Mesothelial cell of epicardium (in vitro differentiated cells): Measurements from ENCODE around the gene PGS1. TPM values are rescaled to one million over a fixed set of nuclear protein-coding genes. Genes with fewer than 3 reads are reported as not detected.

ENCODE experiments used
- DNase-seq, 2 experiments: peaks; one replicate each; pipeline ENCODE4 v3.0.0; 2021; ENCODE audit warnings: low spot score in 2 of 2; ENCODE audit not compliant: unreplicated experiment in 2 of 2
- H3K27ac Mint-ChIP-seq: 2 replicates; pipeline ENCODE4 v1.8.0; 2021; ENCODE audit warnings: mixed read lengths
- H3K27me3 Mint-ChIP-seq: 2 replicates; pipeline ENCODE4 v1.8.0; 2021; ENCODE audit warnings: low read depth, mixed read lengths
- H3K36me3 Mint-ChIP-seq: 2 replicates; pipeline ENCODE4 v1.8.0; 2021; ENCODE audit warnings: mixed read lengths
- H3K4me1 Mint-ChIP-seq: 2 replicates; pipeline ENCODE4 v1.8.0; 2021; ENCODE audit warnings: mixed read lengths
- H3K4me3 Mint-ChIP-seq: 2 replicates; pipeline ENCODE4 v1.8.0; 2021; ENCODE audit warnings: mild to moderate bottlenecking, moderate library complexity, mixed read lengths
- H3K9me3 Mint-ChIP-seq: 2 replicates; pipeline ENCODE4 v1.8.0; 2021; ENCODE audit warnings: mixed read lengths
- total RNA-seq: library from RNA; stranded (reverse); gene quantifications from 3 replicates; pipeline ENCODE4 v1.2.1, GENCODE V29; 2021
- TF ChIP-seq, protein P1 (sequence below): fragments of 200-600 bp; sonication (generic); IDR thresholded peaks from one replicate; pipeline ENCODE4 v1.5.0; 2021; ENCODE audit warnings: antibody characterized with exemption; ENCODE audit not compliant: unreplicated experiment

PGS1 gene
- total RNA-seq, 1 donor from 2014 or later: 62.3 TPM

DNA sequence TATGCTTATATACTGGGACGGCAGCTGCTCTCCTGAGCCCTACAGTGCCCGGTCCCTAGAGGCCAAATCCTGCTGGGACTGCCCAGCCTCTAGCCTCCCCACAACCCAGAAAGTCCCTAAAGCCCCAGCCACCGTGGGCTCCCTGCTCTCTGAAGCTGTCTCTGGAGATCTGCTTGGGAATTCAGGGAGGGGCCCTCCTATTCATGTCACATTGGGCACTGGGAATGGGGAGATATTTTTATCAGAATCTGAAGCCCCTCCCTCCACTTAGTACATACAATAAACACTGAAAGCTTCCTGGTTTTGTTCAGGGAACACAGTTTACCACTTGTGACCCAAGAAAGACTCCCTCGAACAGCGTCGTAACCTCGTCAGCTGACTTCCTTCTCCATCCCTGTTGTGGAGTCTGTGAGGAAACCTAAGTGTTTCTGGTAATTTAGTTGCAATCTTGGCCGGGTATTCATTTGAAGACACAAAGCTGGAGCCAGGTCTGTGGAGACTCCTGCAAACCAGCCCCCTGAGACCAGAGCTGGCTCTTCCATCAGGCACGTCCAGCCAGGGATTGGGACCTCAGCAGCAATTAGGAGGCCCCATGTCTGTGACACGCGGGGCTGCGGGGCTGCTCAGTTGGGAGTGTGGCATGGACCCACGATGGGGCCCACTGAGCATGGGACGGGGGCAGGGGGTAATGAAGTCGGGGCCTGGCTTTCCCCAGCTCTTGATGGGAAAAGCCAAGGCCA is 38.5 kb downstream of the PGS1 start:
- Mint-ChIP-seq H3K4me3 (no peak overlapping the region), H3K4me1 (peaks cover 17% of the 10 kb centered on the region)

DNA sequence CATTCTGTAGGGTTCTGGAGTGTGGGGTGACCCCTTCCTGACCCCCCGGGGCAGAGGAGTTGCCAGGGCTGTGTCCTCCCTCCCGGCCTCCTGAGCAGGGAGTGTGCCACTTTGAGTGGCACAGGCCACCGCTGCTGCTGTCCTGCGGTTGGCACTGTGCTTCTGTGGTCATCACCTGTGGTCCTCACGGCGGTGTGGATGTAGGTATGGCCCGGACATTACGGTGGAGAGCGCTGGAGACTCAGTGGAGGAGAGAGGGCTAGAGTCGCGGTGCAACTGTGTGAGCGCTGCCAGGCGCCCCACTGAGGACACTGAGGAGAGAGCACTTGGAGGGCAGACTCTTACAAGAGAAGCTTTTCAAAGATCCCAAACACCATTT is 39.1 kb downstream of the PGS1 start:
- H3K36me3 Mint-ChIP-seq: peaks cover 19% of the 10 kb centered on the region
- no peak for DNase-seq
- H3K9me3 Mint-ChIP-seq: no peaks in the 10 kb centered on the region
- H3K27me3 Mint-ChIP-seq: no peaks in the 10 kb centered on the region
- peaks cover 20% of the 10 kb centered on the region for H3K4me1 Mint-ChIP-seq
- H3K4me3 Mint-ChIP-seq: no peak overlapping the region
- peak overlapping the region; percentile 94 for H3K27ac Mint-ChIP-seq
- TF ChIP-seq, protein P1, sequence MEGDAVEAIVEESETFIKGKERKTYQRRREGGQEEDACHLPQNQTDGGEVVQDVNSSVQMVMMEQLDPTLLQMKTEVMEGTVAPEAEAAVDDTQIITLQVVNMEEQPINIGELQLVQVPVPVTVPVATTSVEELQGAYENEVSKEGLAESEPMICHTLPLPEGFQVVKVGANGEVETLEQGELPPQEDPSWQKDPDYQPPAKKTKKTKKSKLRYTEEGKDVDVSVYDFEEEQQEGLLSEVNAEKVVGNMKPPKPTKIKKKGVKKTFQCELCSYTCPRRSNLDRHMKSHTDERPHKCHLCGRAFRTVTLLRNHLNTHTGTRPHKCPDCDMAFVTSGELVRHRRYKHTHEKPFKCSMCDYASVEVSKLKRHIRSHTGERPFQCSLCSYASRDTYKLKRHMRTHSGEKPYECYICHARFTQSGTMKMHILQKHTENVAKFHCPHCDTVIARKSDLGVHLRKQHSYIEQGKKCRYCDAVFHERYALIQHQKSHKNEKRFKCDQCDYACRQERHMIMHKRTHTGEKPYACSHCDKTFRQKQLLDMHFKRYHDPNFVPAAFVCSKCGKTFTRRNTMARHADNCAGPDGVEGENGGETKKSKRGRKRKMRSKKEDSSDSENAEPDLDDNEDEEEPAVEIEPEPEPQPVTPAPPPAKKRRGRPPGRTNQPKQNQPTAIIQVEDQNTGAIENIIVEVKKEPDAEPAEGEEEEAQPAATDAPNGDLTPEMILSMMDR: no peak

More for the DNA sequence above, 38.5 kb downstream of the PGS1 start:
- Mint-ChIP-seq H3K27ac (peak overlapping the region; percentile 94), H3K36me3 (peaks cover 16% of the 10 kb centered on the region), H3K9me3 (no peaks in the 10 kb centered on the region), H3K27me3 (no peaks in the 10 kb centered on the region)
- TF ChIP-seq, protein P1: no peak
- no peak for DNase-seq

DNA sequence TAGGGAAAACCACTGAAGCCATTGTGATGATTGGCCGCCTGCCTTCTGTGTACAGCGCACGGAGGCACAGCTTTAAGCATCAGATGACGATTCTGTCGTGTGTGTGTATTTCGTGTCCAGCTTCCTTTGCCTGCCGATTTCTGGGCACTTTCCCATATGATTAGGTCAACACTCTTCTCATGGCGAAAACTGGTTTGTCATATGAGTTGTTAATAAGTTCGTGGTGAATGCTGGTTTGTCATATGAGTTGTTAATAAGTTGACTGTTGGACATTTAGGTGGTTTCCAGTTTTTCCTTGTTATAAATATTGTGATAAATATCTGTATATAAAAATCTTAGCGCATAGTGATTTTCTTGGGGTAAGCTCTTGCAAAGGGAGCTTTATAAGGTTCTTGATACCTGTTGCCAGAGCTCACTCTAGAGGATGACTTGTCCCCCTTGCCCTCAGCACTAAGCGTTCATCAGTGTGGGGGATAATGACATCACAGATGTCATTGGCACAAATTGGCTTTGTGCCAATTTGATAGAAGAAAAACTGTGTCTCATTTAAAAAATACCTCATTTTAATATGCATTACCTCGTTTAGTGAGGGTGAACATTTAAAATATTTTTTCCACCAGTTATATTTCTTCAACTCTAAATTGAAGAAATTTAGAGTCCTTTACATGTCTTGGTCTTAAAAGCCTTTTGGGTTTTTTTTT is 40.0 kb downstream of the PGS1 start:
- TF ChIP-seq, protein P1: no peak
- H3K4me3 Mint-ChIP-seq: no peak overlapping the region

DNA sequence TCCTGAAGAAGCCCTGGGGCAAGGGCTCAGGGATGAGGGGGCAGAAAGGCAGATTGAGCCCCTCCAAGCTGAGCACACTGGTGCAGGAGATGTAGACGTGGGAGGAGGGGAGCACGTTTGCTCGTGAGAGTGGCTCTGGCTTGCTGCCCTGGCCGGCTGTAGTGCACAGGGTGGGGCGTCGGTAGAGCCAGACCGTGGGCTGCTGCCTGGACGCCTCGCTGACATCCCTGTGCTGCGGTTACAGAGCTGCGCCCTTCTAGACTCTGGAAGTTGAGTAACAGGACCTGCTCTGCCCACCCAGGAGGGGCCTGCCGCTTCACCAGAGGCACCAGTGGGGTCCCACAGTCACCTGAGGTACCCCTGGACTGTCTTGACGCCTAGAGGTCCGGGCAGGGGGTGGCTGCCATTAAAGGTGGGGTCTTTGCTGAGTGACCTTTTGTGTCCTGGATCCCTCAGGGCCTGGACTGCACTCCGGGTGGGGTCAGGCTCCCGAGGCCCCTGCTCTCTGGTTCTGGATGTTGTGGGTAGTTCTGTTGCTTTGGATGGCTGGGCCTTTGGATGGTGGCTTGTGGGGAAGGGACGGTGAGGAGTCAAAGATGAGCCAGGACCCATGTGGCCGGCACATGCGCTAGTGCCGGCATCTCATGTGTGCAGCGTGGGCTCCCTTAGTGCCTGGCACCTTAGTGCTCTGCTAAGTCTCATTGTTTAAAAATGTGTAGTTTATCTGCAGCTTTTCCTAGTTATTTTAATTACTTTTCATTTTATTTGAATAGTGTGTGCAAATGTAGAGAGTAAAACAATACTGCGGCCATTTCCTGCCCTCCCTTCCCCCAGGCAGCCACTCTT is 41.7 kb downstream of the PGS1 start:
- TF ChIP-seq, protein P1: no peak
- Mint-ChIP-seq H3K27me3 (no peaks in the 10 kb centered on the region), H3K4me1 (peaks cover 20% of the 10 kb centered on the region), H3K36me3 (peaks cover 18% of the 10 kb centered on the region), H3K9me3 (no peaks in the 10 kb centered on the region), H3K4me3 (no peak overlapping the region), H3K27ac (peak overlapping the region; percentile 40)
- no peak for DNase-seq

More for the DNA sequence above, 40.0 kb downstream of the PGS1 start:
- Mint-ChIP-seq H3K27ac (no peak overlapping the region), H3K4me1 (peaks cover 20% of the 10 kb centered on the region), H3K27me3 (no peaks in the 10 kb centered on the region), H3K9me3 (no peaks in the 10 kb centered on the region), H3K36me3 (peaks cover 19% of the 10 kb centered on the region)
- no peak for DNase-seq

DNA sequence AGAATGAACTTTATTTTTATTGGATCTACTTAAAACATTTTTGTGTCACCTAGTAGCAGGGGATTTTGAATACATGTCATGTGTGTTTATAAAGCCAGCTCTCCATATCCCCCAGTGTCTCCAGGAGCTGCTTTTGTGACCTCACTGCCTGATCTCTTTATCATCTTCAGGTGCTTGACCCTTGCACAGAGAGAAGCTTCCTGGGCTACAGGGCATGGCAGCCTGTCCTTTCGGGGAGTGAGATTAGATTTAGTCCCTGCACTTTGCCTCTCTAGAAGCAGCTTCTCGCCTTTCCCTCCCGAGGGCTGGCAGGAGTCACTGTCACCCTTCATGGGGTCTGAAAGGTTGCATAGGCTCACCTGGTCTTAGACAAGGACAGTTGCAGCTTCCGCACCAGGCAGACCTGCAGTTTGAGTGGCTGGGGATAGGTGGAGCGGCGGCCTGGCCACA is 42.7 kb downstream of the PGS1 start:
- H3K36me3 Mint-ChIP-seq: peaks cover 18% of the 10 kb centered on the region
- H3K27ac Mint-ChIP-seq: no peak overlapping the region

More for the DNA sequence above, 42.7 kb downstream of the PGS1 start:
- H3K9me3 Mint-ChIP-seq: no peaks in the 10 kb centered on the region
- H3K4me3 Mint-ChIP-seq: no peak overlapping the region
- peaks cover 20% of the 10 kb centered on the region for H3K4me1 Mint-ChIP-seq
- no peaks in the 10 kb centered on the region for H3K27me3 Mint-ChIP-seq
- no peak for DNase-seq
- TF ChIP-seq, protein P1: no peak
